HepG2 (cell line): ENCODE measurements around the gene BMPR1B. TPM values are rescaled to one million over a fixed set of nuclear protein-coding genes. Genes with fewer than 3 reads are reported as not detected.

Experiments used
- ATAC-seq: fragments of 200-7000 bp; cut with Tn5 transposase; 3 replicates; pipeline ENCODE4 v1.9.1; 2020; ENCODE audit warnings: mild to moderate bottlenecking, moderate library complexity
- BruUV-seq: library from RNA; stranded (reverse); fragments of 400-500 nt; replicated peaks from 2 replicates; lab custom pipeline; 2021; lab: Mats Ljungman, UMichigan
- CTCF ChIA-PET: fragments of 300-600 bp; formaldehyde crosslinking; extraction: SDS; loops from one replicate; lab custom pipeline; 2021; ENCODE audit warnings: low total read pairs, inconsistent platforms, low intra/inter-chr PET ratio; lab: Yijun Ruan, JAX
- POLR2A ChIA-PET: fragments of 350-600 bp; sonication (Branson Sonifier 250); formaldehyde crosslinking; loops from one replicate; lab custom pipeline; 2020; ENCODE audit warnings: antibody characterized with exemption, inconsistent platforms; lab: Yijun Ruan, JAX
- DNase-seq: peaks from one replicate; pipeline ENCODE4 v3.0.0-alpha.2; 2015; ENCODE audit warnings: low spot score
- FAIRE-seq: peaks from 3 replicates; lab custom pipeline; 2011; peaks lifted over from hg19 to GRCh38; lab: Jason Lieb, UNC
- H2AFZ ChIP-seq: one replicate; pipeline ENCODE4 v1.6.1; 2011; ENCODE audit warnings: low read length, inconsistent platforms
- H3K27ac ChIP-seq: fragments of 300-600 bp; 3 replicates; pipeline ENCODE4 v1.8.0; 2011; ENCODE audit warnings: mixed run types, mild to moderate bottlenecking, mixed read lengths, low read length, inconsistent platforms; ENCODE audit not compliant: insufficient read depth; ENCODE audit errors: extremely low read length
- H3K27me3 ChIP-seq, 2 experiments: fragments of 200-600 bp in 1 of 2; 2 replicates in 1 of 2; 3 replicates in 1 of 2; pipeline versions ENCODE4 v1.6.0 to v1.8.0; 2011; ENCODE audit warnings: low read length in 2 of 2, mild to moderate bottlenecking in 2 of 2, moderate library complexity in 2 of 2, inconsistent platforms in 1 of 2; ENCODE audit not compliant: insufficient read depth in 2 of 2, control insufficient read depth in 1 of 2
- H3K36me3 ChIP-seq, 2 experiments: fragments of 200-600 bp in 1 of 2; replicated peaks in 1 of 2; 2 replicates in 1 of 2; 3 replicates in 1 of 2; pipeline versions ENCODE4 v1.5.1 to v1.8.0; 2011; ENCODE audit warnings: low read length in 2 of 2, inconsistent platforms in 1 of 2; ENCODE audit not compliant: insufficient read depth in 2 of 2, control insufficient read depth in 1 of 2
- H3K4me1 ChIP-seq: 2 replicates; pipeline ENCODE4 v1.5.1; 2012; ENCODE audit warnings: low read length, inconsistent platforms; ENCODE audit not compliant: insufficient read depth
- H3K4me2 ChIP-seq: 2 replicates; pipeline ENCODE4 v1.6.0; 2011; ENCODE audit warnings: low read depth, low read length, inconsistent platforms
- H3K4me3 ChIP-seq, 3 experiments: fragments of 200-600 bp in 1 of 3; sonication (generic), shearing (Covaris generic) in 1 of 3; replicated peaks in 1 of 3; 2 replicates each; pipeline ENCODE4 v1.5.1; 2011 to 2016; ENCODE audit warnings: low read length in 3 of 3, inconsistent platforms in 2 of 3, low read depth in 2 of 3, mild to moderate bottlenecking in 2 of 3, control low read depth in 1 of 3, mixed read lengths in 1 of 3; ENCODE audit not compliant: insufficient read depth in 1 of 3
- H3K79me2 ChIP-seq: one replicate; pipeline ENCODE4 v1.6.1; 2011; ENCODE audit warnings: low read length, inconsistent platforms; ENCODE audit not compliant: insufficient read depth
- H3K9ac ChIP-seq: 2 replicates; pipeline ENCODE4 v1.6.0; 2011; ENCODE audit warnings: mild to moderate bottlenecking, low read depth, low read length, inconsistent platforms; ENCODE audit not compliant: insufficient read depth
- H3K9me3 ChIP-seq: 2 replicates; pipeline ENCODE4 v1.5.1; 2012; ENCODE audit warnings: mild to moderate bottlenecking, low read length
- H4K20me1 ChIP-seq: 2 replicates; pipeline ENCODE4 v1.6.0; 2011; ENCODE audit warnings: inconsistent platforms, mild to moderate bottlenecking, low read length, moderate library complexity; ENCODE audit not compliant: insufficient read depth
- FOXP1 ChIP-seq, 2 experiments: fragments of 450-650 bp in 1 of 2; IDR thresholded peaks; 2 replicates each; pipeline ENCODE4 v1.6.1; 2017 to 2018; ENCODE audit warnings: antibody characterized with exemption in 1 of 2
- GATAD1 ChIP-seq: IDR thresholded peaks from 2 replicates; pipeline ENCODE4 v1.6.1; 2016; ENCODE audit warnings: missing genetic modification reagents, missing compliant biosample characterization
- JUNB ChIP-seq: sonication (generic); formaldehyde crosslinking; IDR thresholded peaks from 2 replicates; pipeline ENCODE4 v1.8.0; 2022; ENCODE audit warnings: missing genetic modification reagents, mild to moderate bottlenecking, borderline replicate concordance
- KMT2B ChIP-seq: IDR thresholded peaks from 2 replicates; pipeline ENCODE4 v1.6.1; 2016; ENCODE audit warnings: missing genetic modification reagents, missing compliant biosample characterization
- MAFF ChIP-seq: IDR thresholded peaks from 2 replicates; pipeline ENCODE4 v1.6.1; 2011; ENCODE audit warnings: low read depth, low read length, improper control_type of control experiment
- MAFK ChIP-seq, 2 experiments: IDR thresholded peaks in 1 of 2; conservative IDR thresholded peaks in 1 of 2; 2 replicates each; pipeline ENCODE4 v1.6.1; 2011; ENCODE audit warnings: improper control_type of control experiment in 2 of 2, low read length in 2 of 2
- ZNF296 ChIP-seq: sonication (generic); formaldehyde crosslinking; conservative IDR thresholded peaks from 2 replicates; pipeline ENCODE4 v1.5.0; 2020; ENCODE audit warnings: mild to moderate bottlenecking, missing genetic modification reagents
- WGBS: methylation state at CpG from one replicate; pipeline ENCODE4 v1.1.6; 2017; ENCODE audit warnings: low lambda C conversion rate; 5-methylcytosine and 5-hydroxymethylcytosine counted together
- in situ Hi-C: cut with HindIII; loops from 2 replicates; pipeline ENCODE4 v1.10.0; 2017; ENCODE audit warnings: low pct_unique_long_range_greater_than_20kb; ENCODE audit not compliant: extremely low pct_ligation_motif_present
- intact Hi-C: fragments of 100-400 bp; cut with micrococcal nuclease; formaldehyde crosslinking; loops from one replicate; pipeline ENCODE4 v1.10.0; 2022; ENCODE audit not compliant: unreplicated experiment
- polyA plus RNA-seq, 8 experiments: library from polyadenylated mRNA; depleted of rRNA in 3 of 8; stranded (reverse) in 7 of 8; unstranded in 1 of 8; fragments of >200 nt; fragmentation: Illumina TruSeq in 4 of 8; extraction: Trizol in 4 of 8; gene quantifications; 2 replicates each; pipeline versions ENCODE4 v1.2.1 to v1.2.3, GENCODE V29; 2011 to 2016; ENCODE audit warnings: low read depth in 4 of 8, missing spikeins in 1 of 8, mixed read lengths in 1 of 8; ENCODE audit not compliant: insufficient read depth in 1 of 8
- total RNA-seq, 5 experiments: library from RNA; depleted of rRNA; stranded (reverse); fragments of >200 nt; fragmentation: Illumina TruSeq; extraction: Trizol; gene quantifications; 2 replicates each; pipeline ENCODE4 v1.2.3, GENCODE V29; 2016; ENCODE audit warnings: low read depth in 1 of 5
- TF ChIP-seq, protein P1 (sequence below): sonication (generic); formaldehyde crosslinking; IDR thresholded peaks from 2 replicates; pipeline ENCODE4 v1.5.0; 2020; ENCODE audit warnings: mild to moderate bottlenecking, low read depth, missing genetic modification reagents, borderline replicate concordance
- TF ChIP-seq, protein P2 (sequence below): sonication (generic); formaldehyde crosslinking; IDR thresholded peaks from 2 replicates; pipeline ENCODE4 v1.5.0; 2020; ENCODE audit warnings: missing genetic modification reagents

BMPR1B gene
- total and polyA plus RNA-seq, 2 of the 13 experiments (the other 11 are each of a cell fraction or from before 2014, with no cell fraction given): 0.07 TPM; not detected in 1

DNA sequence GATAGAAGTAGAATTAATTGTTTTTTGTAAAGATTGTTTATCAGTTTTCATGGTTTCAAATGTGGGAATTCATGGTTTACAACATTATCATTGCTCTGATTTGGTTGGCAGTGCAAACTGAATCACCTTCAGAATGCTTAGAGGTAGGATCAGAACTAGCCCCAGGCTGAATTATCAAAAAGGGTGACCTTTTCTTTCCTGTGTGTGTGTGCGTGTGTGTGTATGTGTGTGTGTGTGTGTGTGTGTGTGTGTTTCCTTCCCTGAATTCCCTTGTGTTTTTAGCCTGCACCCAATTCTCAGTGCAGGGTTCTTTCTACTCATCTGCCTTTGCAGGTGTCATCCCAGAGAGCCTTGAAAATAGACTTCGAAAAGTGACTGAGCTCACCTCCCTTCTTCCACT is 125.0 kb downstream of the BMPR1B start:
- Histone ChIP-seq H4K20me1 (no peaks in the 10 kb centered on the region), H3K4me2 (no peak overlapping the region), H3K27me3 (no peaks in the 10 kb centered on the region), H3K36me3 (no peaks in the 10 kb centered on the region), H3K9ac (no peak overlapping the region), H3K9me3 (no peaks in the 10 kb centered on the region), H2AFZ (no peak overlapping the region), H3K4me1 (no peaks in the 10 kb centered on the region), H3K4me3 (no peak overlapping the region), H3K79me2 (no peaks in the 10 kb centered on the region), H3K27ac (no peak overlapping the region)
- FAIRE-seq (no peak), ATAC-seq (no peak), DNase-seq (no peak)
- TF ChIP-seq FOXP1 (IDR thresholded peaks at IDR 0.05): no peak
- no peak for TF ChIP-seq FOXP1 (CRISPR knock-in tag; IDR thresholded peaks at IDR 0.05)
- TF ChIP-seq, protein P1, sequence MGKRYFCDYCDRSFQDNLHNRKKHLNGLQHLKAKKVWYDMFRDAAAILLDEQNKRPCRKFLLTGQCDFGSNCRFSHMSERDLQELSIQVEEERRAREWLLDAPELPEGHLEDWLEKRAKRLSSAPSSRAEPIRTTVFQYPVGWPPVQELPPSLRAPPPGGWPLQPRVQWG (CRISPR knock-in tag): no peak
- no TSS peak for BruUV-seq
- intact Hi-C loops: no loop called here
- 17% methylated on average over 2 of the region's 2 CpGs for WGBS
- in situ Hi-C loops: no loop called here
- POLR2A ChIA-PET: no interaction called here
- CTCF ChIA-PET: no interaction called here

DNA sequence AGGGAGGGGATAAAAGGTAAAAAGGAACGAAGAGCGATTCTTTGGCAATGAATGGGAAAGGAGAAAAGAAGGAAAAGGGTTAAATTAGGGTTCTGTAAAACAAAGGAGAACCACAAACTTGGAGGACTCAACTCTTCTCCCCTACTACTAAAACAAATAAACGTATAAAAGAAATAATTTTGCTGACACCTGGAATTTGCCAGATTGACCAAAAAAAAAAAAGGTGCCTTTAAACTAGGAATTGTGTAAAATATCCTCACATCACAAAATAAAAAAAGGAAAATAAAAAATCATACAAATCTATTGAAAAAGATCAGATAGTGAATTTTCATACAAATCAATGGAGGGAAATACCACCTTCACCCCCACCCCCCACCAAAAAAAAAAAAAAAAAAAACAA is 129.3 kb downstream of the BMPR1B start:
- intact Hi-C loops (no loop called here), in situ Hi-C loops (no loop called here)
- Histone ChIP-seq H3K27ac (no peak overlapping the region), H3K27me3 (no peaks in the 10 kb centered on the region), H3K36me3 (no peaks in the 10 kb centered on the region), H3K4me3 (no peak overlapping the region), H2AFZ (no peak overlapping the region), H4K20me1 (no peaks in the 10 kb centered on the region), H3K9me3 (no peaks in the 10 kb centered on the region), H3K4me1 (no peaks in the 10 kb centered on the region), H3K4me2 (no peak overlapping the region), H3K9ac (no peak overlapping the region), H3K79me2 (no peaks in the 10 kb centered on the region)
- BruUV-seq: no TSS peak
- ChIA-PET POLR2A (no interaction called here), CTCF (no interaction called here)
- DNase-seq: no peak
- ATAC-seq: no peak
- TF ChIP-seq MAFF: peak; percentile 18; the same call in 1 of the 2 replicates
- peak; percentile 2 to 68; a peak in 2 of 4 replicates for TF ChIP-seq MAFK (conservative IDR thresholded peaks at IDR 0.05 in 1 of 2, IDR thresholded peaks at IDR 0.05 in 1 of 2; ENCODE audit: low read length in 2 of 2)
- TF ChIP-seq GATAD1 (CRISPR knock-in tag): no peak
- no peak for TF ChIP-seq JUNB
- TF ChIP-seq KMT2B: no peak
- TF ChIP-seq, protein P2, sequence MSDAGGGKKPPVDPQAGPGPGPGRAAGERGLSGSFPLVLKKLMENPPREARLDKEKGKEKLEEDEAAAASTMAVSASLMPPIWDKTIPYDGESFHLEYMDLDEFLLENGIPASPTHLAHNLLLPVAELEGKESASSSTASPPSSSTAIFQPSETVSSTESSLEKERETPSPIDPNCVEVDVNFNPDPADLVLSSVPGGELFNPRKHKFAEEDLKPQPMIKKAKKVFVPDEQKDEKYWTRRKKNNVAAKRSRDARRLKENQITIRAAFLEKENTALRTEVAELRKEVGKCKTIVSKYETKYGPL (CRISPR knock-in tag): no peak
- TF ChIP-seq ZNF296 (CRISPR knock-in tag): no peak
- FAIRE-seq: no peak
- WGBS: 7% methylated on average over 3 of the region's 3 CpGs
